ENCODE measurements around the gene QSOX2.

GRCh38 chr9:136286987-136287379 lies 41.4 kb upstream of the QSOX2 start:
- no peak for TF ChIP-seq CTCF (IDR thresholded peaks at IDR 0.05)
- TF ChIP-seq POLR2A (IDR thresholded peaks at IDR 0.05) = no peak
- no peak for TF ChIP-seq POLR2AphosphoS5 (IDR thresholded peaks at IDR 0.05; ENCODE audit: insufficient read depth in 1 of 2, low read depth in 1 of 2)
